HG03045 (cell line): ENCODE data around the gene ACSL4.
"Not testable (repeated sequence)": the region's sequence is repeated elsewhere in the genome, so short reads cannot be mapped to it uniquely, and the experiment has no call there.

Source experiments
- ATAC-seq: cut with Tn5 transposase; IDR thresholded peaks from one replicate; pipeline ENCODE4 v1.9.1; 2021; ENCODE audit warnings: mild to moderate bottlenecking, moderate library complexity; ENCODE audit not compliant: unreplicated experiment

Gene ACSL4

DNA sequence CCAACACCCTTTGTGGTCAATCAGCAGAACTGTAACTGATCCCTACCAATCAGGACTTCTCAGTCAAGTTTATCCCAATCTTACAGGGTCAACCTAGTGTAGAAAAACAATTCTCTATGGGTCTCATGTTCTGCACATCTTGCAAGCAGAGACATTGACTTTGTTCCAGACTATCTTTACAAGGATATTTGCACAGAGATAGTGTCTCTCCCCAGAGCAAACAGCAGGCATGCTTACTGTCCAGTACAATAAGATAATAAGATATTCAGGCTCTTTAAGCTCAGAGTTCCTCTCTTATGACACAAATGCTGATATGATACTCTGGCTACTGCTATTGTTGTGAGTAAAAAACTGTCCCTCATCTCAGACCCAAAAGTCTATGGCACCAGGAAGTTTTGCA, 53.2 kb downstream of the ACSL4 start:
- no peak for ATAC-seq

DNA sequence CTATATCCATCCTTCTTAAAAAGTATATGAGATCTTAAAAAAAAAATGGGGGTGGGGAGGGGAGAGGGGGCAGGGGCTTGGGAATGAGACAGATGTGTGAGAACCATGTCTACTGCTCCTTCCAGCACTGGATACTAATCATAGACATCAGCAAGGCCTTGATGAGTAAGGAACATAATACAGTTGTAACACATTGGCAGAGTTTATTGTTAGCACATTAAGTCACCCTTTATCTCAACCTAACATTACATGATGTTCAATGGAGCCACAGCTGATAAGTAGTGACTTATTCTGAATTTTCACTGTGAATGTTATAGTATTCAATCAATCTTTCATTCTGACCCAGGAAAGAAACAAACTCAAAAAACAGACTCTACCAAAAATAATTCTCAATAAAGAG, 60.8 kb downstream of the ACSL4 start:
- ATAC-seq: no peak

DNA sequence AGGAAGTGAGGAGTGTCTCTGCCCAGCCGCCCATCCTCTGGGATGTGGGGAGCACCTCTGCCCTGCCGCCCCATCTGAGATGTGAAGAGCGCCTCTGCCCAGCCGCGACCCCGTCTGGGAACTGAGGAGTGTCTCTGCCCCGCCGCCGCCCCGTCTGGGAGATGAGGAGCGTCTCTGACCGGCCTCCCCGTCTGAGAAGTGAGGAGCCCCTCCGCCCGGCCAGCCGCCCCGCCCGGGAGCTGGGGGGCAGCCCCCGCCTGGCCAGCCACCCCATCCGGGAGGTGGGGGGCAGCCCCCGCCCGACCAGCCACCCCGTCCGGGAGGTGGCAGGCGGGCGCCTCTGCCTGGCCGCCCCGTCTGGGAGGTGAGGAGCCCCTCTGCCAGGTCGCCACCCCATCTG, 61.9 kb downstream of the ACSL4 start:
- not testable (repeated sequence) for ATAC-seq

DNA sequence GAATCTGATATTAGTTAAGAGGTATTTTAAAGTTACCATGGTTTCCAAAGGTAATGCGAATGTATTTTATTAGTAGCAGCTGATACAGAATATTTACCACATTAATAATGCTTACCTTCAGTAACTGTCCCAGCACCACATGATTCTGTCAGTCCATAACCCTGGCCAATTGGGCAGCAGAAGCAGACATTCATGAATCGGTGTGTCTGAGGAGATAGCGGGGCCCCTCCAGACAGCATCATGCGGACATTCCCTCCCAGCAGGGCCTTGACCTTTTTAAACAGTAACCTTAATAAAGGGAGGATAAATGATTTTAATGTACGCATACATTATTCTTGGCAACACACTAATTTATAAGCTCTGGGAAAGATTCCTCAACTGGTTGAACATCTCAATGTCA, 65.1 kb downstream of the ACSL4 start:
- ATAC-seq: no peak

DNA sequence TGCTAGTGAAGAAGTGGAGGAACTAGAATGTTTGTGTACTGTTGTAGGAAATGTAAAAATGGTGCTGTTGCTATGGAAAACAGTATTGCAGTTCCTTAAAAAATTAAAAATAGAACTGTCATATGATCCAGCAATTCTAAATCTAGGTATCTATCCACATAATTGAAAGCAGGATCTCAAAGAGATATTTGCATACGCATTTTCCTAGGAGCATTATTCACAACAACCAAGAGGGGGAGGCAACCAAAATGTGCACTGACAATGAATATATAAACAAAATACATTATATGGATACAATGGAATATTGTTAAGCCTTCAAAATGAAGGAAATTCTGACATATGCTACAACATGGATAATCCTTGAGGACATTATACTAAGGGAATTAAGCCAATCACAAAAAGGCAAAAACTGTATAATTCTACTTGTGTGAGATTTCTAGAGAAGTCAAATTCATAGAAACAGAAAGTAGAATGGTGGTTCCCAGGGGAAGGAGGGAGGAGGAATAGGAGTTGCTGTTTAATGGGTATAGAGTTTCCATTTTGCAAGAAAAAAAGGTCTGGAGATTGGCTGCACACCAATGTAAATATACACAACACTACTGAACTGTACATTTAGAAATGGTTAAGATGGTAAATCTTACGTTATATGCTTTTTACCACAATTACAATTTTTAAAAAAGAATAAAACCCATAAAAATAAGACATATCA, 72.5 kb downstream of the ACSL4 start:
- no peak for ATAC-seq

DNA sequence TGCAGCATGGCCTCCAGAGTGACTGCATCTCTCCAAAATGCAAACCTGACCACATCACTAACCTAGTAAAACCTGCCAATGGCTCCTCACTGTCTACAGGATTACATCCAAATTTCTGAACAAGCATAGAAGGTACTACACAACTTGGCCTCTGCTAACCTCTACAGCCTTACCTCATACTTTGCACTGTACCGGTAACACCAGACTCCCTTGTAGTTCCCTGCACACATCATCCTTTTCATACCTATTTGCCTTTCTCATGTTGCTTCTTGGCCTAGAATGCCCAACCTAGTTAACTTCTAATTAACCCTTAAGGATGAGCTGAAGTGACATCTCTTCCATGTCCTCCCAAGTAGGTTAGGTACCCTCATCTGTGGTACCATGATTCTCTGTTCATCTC, 74.7 kb downstream of the ACSL4 start:
- no peak for ATAC-seq

DNA sequence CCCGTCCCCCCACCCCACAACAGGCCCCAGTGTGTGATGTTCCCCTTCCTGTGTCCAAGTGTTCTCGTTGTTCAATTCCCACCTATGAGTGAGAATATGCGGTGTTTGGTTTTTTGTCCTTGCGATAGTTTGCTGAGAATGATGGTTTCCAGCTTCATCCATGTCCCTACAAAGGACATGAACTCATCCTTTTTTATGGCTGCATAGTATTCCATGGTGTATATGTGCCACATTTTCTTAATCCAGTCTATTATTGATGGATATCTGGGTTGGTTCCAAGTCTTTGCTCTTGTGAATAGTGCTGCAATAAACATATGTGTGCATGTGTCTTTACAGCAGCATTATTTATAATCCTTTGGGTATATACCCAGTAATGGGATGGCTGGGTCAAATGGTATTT, 75.7 kb downstream of the ACSL4 start:
- ATAC-seq: not testable (repeated sequence)

DNA sequence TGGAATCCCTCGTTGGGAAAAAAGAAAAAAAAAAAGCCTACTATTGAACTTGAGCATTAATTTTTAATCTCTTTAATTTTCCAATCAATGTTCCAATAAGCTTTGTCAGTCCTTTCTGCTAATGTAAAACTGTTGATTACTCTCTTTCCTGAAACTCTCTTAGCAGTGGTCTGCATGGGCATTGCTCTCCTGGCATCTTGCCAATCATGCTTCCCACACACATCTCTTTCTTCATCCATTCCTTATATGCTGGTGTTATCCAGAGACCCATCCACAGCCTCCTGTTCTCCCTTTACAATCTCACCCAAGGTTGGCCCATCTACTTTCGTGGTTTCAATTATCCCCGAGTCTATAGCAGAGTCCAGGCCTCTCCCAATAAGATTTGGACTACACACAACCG, 76.3 kb downstream of the ACSL4 start:
- ATAC-seq: no peak

DNA sequence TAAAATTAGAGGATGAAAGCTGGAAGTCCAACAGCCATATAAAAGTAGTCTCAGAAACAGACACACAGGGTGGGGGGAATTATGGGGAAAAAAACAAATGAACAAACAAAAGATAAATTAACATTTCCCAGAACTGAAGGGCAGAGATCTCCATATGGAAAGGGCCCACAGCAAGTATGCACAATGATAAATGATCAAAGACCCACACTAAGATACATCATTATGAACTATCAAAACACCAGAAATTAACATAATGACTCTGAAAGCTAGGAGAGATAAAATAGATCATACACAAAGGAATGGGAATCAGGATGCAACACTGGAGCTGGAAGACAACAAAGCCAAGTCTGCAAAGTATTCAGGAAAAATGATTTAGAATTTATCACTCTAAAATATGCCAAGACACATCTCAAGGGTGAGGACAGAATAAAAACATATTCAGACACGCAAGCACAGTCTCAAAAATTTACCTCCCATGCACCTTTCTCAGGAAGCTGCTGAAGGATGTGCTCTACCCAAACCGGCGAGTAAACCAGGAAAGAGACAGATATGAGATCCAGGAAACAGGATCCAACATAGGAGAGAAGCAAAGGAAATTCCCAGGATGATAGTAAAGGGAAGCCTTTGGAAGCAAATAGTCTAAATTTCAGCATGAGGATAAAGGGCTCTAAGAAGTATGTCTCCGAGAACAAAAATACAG, 77.4 kb downstream of the ACSL4 start:
- ATAC-seq: no peak

DNA sequence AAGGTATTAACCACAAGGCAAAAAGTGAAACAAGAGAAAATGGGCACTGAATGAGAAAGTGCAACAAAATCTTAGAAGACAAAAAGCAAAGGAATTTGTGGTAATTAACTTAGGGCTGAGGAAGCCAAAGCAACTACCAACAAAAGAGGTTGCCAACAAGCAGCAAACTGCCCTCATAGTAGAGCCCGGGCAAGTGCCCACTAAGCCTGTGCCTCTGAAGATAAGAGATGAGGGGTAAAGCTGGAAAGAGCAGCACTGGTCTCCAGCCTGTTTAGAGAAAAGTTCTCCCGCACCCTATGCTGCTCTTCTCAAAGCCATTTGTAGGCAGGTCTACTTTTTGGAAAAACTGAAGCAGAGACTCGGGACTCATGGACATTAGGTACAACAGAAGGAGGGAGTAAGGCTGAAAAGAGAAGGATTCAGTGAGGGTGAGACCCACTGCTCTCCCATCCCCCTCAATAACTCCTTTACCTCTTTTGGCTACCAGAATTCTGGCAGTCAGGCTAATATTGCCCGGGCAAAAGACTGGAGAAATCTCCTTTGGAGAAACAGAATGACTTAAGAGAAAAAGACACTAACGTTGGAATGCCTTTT, 78.4 kb downstream of the ACSL4 start:
- no peak for ATAC-seq

DNA sequence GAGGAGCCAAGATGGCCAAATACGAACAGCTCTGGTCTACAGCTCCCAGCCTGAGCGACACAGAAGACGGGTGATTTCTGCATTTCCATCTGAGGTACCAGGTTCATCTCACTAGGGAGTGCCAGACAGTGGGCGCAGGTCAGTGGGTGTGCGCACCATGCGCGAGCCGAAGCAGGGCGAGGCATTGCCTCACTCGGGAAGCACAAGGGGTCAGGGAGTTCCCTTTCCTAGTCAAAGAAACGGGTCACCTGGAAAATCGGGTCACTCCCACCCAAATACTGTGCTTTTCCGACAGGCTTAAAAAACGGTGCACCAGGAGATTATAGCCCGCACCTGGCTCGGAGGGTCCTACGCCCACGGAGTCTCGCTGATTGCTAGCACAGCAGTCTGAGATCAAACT, 88.4 kb downstream of the ACSL4 start:
- ATAC-seq: not testable (repeated sequence)

DNA sequence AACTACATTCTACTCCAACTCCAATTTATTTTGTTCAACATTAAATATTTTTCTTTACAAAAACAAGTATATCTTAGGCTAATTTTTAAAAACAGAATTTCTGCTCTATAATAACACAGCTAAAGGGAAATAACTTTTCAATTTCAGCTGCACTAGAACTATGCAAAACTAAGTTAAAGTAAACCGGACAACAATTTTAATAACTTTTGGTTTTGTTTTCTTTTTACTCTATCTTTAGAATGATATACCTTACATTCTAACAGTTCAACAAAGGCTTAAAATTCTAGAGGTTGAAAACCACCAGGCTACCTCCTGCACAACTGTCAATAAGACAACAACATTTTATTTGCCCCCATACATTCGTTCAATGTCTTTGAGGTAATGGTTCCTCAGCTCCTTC, 89.4 kb downstream of the ACSL4 start:
- ATAC-seq: no peak

DNA sequence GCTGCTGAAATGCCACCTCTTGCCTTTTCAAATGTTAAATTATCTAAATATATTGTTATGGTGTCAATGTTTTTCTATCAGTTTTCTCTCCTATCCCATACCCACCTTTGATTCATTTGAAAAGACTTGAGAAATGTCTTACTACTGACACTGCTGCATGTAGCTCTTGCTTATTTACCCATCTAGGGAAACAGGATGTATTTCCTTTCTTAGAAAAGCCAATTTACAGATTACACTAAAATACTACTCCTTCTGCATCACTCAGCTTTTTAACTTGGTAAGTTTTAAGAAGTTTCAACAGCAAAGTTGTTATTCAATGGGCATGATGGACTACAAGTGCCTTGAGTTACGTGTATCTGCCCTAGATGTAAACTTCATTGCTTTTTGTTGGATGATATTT, 94.9 kb downstream of the ACSL4 start:
- no peak for ATAC-seq

DNA sequence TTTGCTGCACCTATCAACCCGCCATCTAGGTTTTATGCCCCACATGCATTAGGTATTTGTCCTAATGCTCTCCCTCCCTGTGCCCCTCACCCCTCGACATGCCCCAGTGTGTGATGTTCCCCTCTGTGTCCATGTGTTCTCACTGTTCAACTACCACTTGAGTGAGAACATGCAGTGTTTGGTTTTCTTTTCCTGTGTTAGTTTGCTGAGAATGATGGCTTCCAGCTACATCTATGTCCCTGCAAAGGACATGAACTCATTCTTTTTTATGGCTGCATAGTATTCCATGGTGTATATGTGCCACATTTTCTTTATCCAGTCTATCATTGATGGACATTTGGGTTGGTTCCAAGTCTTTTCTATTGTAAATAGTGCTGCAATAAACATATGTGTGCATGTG, 95.6 kb downstream of the ACSL4 start:
- ATAC-seq: not testable (repeated sequence)

DNA sequence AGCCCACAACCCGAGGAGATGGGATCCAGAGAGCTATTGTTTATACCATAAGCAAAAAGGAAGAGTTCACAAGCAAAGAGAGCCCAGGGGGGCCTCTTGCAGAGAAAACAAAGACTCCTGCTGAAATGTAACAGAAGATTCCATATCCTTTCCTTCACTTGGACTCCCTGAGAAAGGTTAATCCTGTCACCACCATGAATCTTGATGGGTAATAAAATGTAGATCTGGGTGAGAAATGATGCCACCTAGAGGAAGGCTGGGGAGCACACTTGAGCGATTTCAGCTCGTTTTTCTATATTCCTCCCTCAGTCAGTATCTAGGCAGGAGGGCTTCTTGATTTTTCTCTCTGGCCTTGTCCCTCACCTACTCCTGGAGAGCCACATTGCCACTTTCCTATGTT, 97.9 kb downstream of the ACSL4 start:
- ATAC-seq: no peak

DNA sequence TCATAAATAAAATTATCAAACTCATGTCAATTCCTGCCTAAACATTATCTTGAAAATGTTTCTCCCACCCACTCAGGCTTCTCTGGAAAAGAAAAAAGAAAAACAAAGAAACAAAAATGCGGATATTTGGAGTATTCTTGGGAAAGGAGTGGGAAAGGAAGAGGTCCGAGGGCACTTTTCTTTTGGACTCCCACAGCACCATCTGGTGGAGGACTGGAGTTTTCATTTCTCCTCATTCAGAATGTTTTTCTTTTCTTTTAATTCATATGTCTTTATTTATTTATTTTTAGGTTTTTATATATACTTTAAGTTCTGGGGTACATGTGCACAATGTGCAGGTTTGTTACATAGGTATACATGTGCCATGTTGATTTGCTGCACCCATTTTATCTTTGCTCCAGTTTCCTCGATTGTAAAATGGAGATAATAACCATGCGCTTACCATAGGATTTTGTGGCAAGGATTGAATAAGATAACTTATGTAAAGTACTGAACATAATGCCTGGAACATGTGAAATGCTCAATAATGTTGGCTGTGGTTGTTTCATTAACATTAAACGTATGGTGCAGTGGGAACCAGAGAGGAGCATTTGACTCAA, 100.1 kb downstream of the ACSL4 start:
- no peak for ATAC-seq

DNA sequence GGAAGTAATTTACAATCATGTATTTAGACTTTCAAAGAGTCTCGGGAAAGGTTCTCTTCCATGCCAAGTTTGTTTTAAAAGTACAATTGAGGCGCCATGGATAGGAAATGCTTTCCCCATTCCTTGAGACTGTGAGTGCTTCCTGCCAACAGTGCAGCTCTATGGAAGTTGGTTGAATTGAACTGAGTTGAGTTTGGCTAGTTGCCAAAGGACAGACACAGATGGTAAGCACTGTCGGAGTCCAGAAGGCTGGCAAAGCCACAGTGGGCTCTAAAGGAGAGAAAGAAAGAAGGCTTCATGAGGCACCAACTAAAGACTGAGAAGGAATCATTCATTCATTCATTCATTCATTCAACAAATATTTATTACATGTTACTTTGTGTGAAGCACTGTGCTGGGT, 103.7 kb downstream of the ACSL4 start:
- ATAC-seq: no peak

DNA sequence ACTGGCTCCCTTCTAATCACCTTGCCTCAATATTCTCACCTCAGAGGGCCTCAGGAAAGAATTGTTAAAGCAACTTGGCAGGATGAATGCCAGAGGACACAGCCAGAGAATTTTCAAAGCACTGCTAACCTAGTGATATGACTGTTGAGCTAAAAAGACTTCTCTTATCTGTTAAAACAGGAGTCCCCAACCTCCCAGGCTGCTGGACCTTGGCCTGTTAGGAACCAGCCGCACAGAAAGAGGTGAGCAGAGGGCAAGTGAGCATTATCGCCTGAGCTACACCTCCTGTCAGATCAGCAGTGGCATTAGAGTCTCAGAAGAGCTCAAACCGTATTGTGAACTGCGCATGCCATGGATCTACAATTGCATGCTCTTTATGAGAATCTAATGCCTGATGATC, 106.4 kb downstream of the ACSL4 start:
- no peak for ATAC-seq

DNA sequence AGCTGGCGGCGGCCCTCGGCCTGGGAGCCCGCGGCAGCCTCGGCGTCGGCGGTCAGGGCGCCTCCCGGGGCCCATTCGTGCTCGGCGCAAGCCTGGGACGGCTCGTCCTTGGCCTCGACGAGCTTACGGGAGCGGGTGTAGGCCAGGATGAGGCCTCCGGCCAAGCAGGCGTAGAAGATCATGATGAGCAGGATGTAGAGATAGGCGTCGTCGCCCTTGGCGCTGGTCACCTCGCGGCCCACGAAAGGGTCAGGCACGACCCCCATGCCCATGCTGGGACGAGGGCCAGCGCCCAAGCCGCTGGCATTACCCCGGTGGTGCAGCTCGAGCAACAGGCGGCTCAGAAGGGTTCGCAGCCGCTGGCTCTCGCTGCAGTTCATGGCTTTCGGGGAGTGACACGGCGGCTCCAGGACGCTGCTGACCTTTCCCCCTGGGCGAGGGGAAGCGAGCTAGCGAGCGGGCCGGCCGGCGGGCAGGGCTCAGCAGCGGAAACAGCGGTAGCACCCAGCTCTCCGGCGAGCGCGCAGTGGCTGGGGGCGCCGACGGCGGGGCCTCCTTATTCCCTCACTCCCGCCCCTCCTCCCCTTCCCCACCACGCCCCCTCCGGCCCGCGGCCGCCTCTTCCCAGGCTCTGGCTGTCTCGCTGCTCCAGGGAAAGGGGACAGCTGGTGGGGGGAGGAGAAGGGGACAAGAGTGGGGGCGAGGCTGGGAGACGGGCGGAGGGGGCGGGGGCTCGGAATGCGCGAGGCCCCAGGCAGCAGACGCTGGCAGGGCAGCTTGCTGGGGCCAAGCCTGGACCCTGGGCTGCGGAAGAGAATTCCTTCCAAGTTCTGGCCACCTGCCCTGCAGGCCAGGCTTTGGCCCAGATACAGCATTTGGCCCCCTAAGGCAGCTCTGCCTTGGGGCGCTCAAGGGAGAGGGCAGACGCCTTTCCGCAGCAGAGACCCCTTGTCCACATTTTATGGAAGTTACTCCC, 108.1 kb downstream of the ACSL4 start, which contains the start of gene KCNE5:
Gene KCNE5 (minus strand): TSS at position 532 of the 976 bp plus-strand sequence. CDS start 152 bp downstream, at position 380.
- ATAC-seq: no peak

DNA sequence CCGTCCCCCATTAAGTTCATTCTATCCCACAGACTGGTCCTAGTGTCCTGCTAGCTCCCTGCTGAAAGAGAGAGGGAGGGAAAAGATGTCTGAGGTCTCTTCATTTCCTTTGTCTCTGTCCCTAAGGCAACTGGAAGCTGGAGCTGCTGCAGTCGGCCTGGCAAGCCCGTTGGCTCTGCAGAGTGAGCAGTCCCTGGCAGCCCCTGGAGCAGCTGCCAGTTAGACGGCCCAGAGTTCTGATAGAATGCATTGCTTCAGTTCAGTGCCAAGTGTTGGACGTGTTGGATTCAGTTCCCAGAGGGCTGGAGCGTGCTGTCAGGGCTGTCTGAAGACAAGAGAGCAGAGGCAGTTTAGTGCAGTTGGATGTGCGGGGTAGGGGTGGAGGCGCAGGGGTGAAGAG, 109.1 kb downstream of the ACSL4 start:
- ATAC-seq: no peak

DNA sequence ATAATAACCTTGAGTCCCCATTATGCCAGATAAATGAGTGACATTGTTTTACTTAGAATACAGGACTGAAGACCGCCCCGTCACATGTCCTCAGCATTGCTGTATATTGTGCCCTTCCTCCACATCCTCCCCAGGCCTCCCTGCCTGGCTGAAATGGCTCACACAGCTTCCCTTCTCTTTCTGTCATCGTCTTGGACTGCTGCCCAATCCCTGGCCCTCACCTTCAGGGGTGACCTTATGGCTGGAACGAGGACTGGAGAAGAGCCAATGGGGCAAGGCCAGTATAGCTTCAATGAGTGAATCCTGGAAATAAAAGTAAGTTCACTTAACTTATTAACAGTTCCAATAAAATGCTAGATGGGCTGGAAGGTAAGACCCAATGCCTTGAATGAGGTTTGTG, 110.8 kb downstream of the ACSL4 start:
- ATAC-seq: no peak
